Lung (tissue), 12 donors: ENCODE data around the gene KDM6A. TPM values are rescaled to one million over a fixed set of nuclear protein-coding genes. Genes with fewer than 3 reads are reported as not detected.

Experiments
- ATAC-seq: fragments of 200-7000 bp; cut with Tn5 transposase; one replicate; pipeline ENCODE4 v1.9.1; 2020; ENCODE audit warnings: moderate number of reproducible peaks; ENCODE audit not compliant: insufficient read depth, low FRiP score
- DNase-seq, 3 donors: peaks; one replicate each; pipeline ENCODE4 v3.0.0-alpha.2; 2013 to 2017
- H3K27ac ChIP-seq, 2 donors: one replicate each; pipeline ENCODE4 v1.5.1; 2013; ENCODE audit warnings: mild to moderate bottlenecking in 2 of 2, moderate library complexity in 2 of 2, control low read depth in 1 of 2, inconsistent platforms in 1 of 2, low read depth in 1 of 2, low read length in 1 of 2
- H3K27me3 ChIP-seq, 3 donors: one replicate each; pipeline ENCODE4 v1.5.1; 2013; ENCODE audit warnings: low read length in 2 of 3; ENCODE audit not compliant: control insufficient read depth in 3 of 3, insufficient read depth in 3 of 3
- H3K36me3 ChIP-seq, 4 donors: one replicate each; pipeline ENCODE4 v1.5.1; 2013; ENCODE audit warnings: low read length in 4 of 4, mild to moderate bottlenecking in 1 of 4, moderate library complexity in 1 of 4; ENCODE audit not compliant: control insufficient read depth in 4 of 4, insufficient read depth in 4 of 4
- H3K4me1 ChIP-seq, 5 donors: one replicate each; pipeline ENCODE4 v1.5.1; 2013; ENCODE audit warnings: low read length in 5 of 5, mild to moderate bottlenecking in 2 of 5, moderate library complexity in 1 of 5; ENCODE audit not compliant: control insufficient read depth in 5 of 5, insufficient read depth in 5 of 5
- H3K4me3 ChIP-seq: one replicate; pipeline ENCODE4 v1.5.1; 2013; ENCODE audit warnings: mild to moderate bottlenecking, control low read depth, moderate library complexity
- H3K9ac ChIP-seq, 2 donors: one replicate each; pipeline ENCODE4 v1.5.1; 2013; ENCODE audit warnings: low read length in 2 of 2, control low read depth in 1 of 2; ENCODE audit not compliant: insufficient read depth in 1 of 2
- H3K9me3 ChIP-seq, 4 donors: one replicate each; pipeline ENCODE4 v1.5.1; 2013; ENCODE audit warnings: low read length in 3 of 4, mild to moderate bottlenecking in 1 of 4, moderate library complexity in 1 of 4; ENCODE audit not compliant: control insufficient read depth in 4 of 4, insufficient read depth in 3 of 4
- WGBS, 2 donors: extraction: QIAGEN DNeasy Blood & Tissue Kit; methylation state at CpG; one replicate each; pipeline ENCODE4 v1.1.7; 2013; 5-methylcytosine and 5-hydroxymethylcytosine counted together
- polyA plus RNA-seq, 2 donors: library from polyadenylated mRNA; stranded (reverse); fragments of 200-250 nt; gene quantifications; one replicate each; pipeline ENCODE4 v1.2.1, GENCODE V29; 2013
- total RNA-seq, 2 donors: library from RNA; depleted of rRNA in 1 of 2; stranded (reverse); fragments of >200 nt in 1 of 2; gene quantifications; one replicate each; pipeline ENCODE4 v1.2.1, GENCODE V29; 2014 to 2021
- TF ChIP-seq, protein P1 (sequence below): IDR thresholded peaks from 2 replicates; pipeline ENCODE4 v1.5.1; 2012; ENCODE audit warnings: mild to moderate bottlenecking; ENCODE audit errors: control extremely low read depth, extremely low read depth
- donor health status: control.
- donor health status: control.
- donor health status: Bipolar disorder and iron deficiency.
- donor health status: healthy.
- donor health status: DM: yes; HTN: yes; CAD: no.

KDM6A gene
- total and polyA plus RNA-seq, 4 donors: 7.6 to 141 (median 23.5) TPM

DNA sequence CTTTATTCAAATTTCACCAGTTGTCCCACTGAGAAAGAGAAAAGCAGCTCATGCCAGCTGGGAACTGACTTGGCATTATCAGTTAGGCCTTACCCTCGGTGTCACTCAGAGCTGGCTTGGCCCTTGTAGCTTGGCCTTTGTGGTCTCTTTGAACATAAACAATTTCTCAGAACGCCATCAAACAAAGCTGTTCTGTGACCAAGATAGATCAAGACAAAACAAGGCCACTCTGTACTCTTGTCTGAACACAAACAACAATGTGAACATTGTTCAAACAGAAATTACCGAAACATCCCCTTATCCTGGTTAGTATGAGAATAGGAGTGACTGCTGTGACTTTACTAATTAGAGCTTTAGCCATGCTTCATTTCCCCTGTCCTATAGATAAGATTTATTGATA is 270.5 kb downstream of the KDM6A start:
- 73 to 75% methylated on average over 3 of the region's 3 CpGs for WGBS, 2 donors
- peaks cover 0 to 1% (median 0%) of the 10 kb centered on the region in 4 donors for H3K9me3 ChIP-seq
- TF ChIP-seq, protein P1, sequence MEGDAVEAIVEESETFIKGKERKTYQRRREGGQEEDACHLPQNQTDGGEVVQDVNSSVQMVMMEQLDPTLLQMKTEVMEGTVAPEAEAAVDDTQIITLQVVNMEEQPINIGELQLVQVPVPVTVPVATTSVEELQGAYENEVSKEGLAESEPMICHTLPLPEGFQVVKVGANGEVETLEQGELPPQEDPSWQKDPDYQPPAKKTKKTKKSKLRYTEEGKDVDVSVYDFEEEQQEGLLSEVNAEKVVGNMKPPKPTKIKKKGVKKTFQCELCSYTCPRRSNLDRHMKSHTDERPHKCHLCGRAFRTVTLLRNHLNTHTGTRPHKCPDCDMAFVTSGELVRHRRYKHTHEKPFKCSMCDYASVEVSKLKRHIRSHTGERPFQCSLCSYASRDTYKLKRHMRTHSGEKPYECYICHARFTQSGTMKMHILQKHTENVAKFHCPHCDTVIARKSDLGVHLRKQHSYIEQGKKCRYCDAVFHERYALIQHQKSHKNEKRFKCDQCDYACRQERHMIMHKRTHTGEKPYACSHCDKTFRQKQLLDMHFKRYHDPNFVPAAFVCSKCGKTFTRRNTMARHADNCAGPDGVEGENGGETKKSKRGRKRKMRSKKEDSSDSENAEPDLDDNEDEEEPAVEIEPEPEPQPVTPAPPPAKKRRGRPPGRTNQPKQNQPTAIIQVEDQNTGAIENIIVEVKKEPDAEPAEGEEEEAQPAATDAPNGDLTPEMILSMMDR: no peak
- ATAC-seq: no peak
- no peaks in the 10 kb centered on the region for H3K4me1 ChIP-seq
- H3K4me3 ChIP-seq: no peak overlapping the region
- DNase-seq: no peak
- peaks cover 0 to 31% (median 3%) of the 10 kb centered on the region in 3 donors for H3K27me3 ChIP-seq
- H3K36me3 ChIP-seq: no peaks in the 10 kb centered on the region
- no peak overlapping the region for H3K9ac ChIP-seq
- H3K27ac ChIP-seq: no peak overlapping the region

DNA sequence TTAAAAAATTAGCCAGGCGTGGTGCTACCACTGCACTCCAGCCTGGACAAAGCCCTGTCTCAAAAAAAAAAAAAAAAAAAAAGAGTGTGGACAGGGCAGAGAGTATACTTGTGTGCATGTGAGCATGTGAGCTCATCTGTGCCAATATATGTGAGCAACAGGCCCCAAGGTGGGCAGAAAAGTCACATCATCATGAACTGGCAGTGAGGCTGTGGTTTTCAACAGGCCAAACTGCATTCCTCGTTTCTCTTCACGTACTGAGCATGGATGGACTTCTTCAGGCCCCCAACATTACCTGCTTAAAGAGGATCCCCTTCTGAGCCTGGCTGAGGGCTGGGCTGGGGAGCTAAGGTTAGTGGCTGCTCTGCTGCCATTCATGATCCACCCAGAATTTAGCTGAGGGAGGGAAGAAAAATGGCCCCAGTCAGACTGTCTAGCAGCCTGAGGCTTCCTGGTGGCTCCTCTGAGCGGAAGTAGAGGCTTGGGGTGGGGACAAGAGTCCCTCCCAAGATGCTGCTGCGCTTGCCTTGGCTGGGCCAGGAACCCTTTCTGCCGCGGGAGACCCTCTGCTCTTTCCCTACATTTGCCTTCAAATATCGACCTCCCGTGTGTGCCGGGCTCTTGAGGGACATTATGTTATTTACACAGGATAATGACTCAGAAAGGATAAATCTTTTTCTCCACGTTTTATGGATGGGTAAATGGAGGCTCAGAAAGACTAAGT is 272.7 kb downstream of the KDM6A start:
- ATAC-seq (no peak), DNase-seq (no peak)
- Histone ChIP-seq H3K4me3 (no peak overlapping the region), H3K9ac (no peak overlapping the region), H3K36me3 (no peaks in the 10 kb centered on the region), H3K27ac (no peak overlapping the region), H3K9me3 (no peaks in the 10 kb centered on the region), H3K27me3 (peaks cover 0 to 30% (median 7%) of the 10 kb centered on the region in 3 donors), H3K4me1 (no peaks in the 10 kb centered on the region)
- TF ChIP-seq, protein P1: no peak
- WGBS, 2 donors: 78 to 95% methylated on average over 11 of the region's 11 CpGs

DNA sequence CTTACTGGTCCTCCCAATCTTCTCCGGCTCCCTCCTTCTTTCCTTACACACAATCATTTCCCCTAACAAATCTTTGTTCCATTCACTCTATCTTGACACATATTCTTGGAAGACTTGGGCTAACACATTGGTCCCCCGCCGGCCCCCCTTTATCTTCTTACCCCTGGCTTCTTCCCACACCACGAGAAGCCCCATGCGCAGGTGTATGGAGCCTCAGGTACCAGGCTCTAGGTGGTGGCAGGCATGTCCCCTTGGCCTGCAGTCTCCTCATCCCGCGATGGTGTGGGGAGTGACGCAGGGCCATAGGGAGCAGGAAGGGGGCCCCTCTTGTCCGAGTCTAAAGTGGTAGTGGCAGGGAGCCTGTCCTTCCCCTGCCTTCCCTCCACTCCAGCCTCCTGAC is 277.8 kb downstream of the KDM6A start:
- H3K27me3 ChIP-seq: peaks cover 0 to 15% (median 8%) of the 10 kb centered on the region in 3 donors
- 90 to 96% methylated on average over 9 of the region's 9 CpGs for WGBS, 2 donors
- no peak overlapping the region for H3K27ac ChIP-seq
- TF ChIP-seq, protein P1: no peak
- ATAC-seq (no peak), DNase-seq (no peak)
- H3K4me3 ChIP-seq: no peak overlapping the region
- H3K4me1 ChIP-seq: no peaks in the 10 kb centered on the region
- H3K36me3 ChIP-seq: peaks cover 0 to 4% (median 0%) of the 10 kb centered on the region in 4 donors
- H3K9ac ChIP-seq: no peak overlapping the region
- peaks cover 0 to 1% (median 0%) of the 10 kb centered on the region in 4 donors for H3K9me3 ChIP-seq
